ENCODE data around the gene ZSCAN10.
A peak's percentile ranks its signal among the peaks of the same experiment; 100 is the strongest.
"Not testable (repeated sequence)": the region's sequence is repeated elsewhere in the genome, so short reads cannot be mapped to it uniquely, and the experiment has no call there.

ZSCAN10 gene

DNA sequence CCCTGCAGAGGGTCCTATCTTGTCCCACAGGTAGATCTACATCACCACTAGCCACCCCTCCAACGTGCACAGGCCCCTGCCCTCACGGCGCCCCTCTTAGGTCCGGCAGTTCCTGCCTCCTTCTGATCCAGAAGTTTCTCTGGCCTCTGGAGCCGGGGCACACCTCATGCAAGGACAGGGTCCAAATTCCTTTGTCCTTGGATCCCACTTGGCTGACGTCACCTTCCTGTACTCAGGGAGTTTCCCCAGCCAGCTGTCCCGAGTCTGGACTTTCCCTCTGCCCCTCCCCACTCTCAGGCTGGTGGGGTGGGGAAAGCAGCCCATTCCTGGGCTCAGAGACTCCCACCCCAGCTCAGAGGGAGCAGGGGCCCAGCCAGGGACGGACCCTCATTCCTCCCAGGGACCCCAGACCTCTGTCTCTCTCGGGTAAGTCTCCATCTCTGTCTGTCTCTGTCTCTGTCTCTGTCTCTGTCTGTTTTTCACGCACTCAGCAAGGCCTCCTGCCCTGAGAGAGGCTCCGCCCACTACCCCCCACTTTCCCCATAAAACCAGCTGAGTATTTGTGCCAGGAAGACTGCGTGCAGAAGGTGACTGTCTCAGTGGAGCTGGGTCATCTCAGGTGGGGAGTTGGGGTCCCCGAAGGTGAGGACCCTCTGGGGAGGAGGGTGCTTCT is 33.9 kb downstream of the ZSCAN10 start, which contains the start of gene IL32:
Gene IL32 (plus strand): TSS at position 572 of the 673 bp plus-strand sequence. CDS start 172 bp downstream, outside the sequence.
- peak in 1 of 3 experiments; percentile 59 for DNase-seq (ENCODE audit: low read depth in 2 of 3, low spot score in 2 of 3)

DNA sequence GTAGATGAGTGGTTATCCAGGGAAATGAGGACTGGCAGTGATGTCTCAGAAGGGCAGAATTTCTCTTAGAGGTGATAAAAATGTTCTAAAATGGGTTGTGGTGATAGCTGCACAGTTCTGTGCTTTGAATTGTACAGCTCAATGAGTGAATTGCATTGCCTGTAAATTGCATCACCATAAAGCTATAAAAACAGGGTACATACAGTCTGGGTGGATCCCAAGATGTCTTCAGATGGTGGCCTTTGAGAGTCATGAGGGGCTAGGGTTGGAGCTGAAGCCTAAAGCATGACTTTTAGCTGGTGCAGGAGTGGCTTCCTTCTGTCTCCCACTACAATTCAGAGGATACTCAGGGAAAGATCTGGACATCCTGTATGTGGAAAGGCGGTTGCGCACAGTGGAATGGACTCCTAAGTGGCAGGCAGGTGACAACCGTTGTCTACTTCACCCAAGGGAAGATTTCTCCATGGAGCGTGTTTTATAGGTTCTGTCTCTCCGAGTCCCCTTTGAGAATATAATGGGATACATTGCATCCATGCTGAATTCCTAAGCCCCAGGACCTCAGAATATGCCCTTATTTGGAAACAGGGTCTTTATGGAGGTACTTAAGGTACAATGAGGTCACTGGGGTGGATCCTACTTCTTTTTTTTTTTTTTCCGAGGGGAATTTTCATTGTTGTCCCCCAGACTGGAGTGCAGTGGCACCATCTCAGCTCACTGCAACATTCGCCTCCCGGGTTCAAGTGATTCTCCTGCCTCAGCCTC is 35.3 kb downstream of the ZSCAN10 start:
- no peak for DNase-seq (ENCODE audit: low read depth in 2 of 3, low spot score in 2 of 3)

DNA sequence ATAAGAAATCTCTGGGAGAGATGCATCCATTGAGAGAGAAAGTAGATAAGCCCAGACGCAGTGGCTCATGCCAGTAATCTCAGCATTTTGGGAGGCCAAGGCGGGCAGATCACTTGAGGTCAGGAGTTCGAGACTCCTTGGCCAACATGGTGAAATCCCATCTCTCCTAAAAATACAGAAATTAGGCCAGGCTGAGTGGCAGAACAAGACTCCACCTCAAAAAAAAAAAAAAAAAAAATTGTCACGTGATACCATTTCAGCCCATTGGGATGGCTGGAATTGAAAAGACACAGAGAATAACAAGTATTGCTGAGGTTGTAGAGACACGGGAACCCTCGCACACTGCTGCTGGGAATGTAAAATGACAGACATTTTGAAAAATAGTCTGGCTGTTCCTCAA is 36.5 kb downstream of the ZSCAN10 start:
- no peak for DNase-seq (ENCODE audit: low read depth in 2 of 3, low spot score in 2 of 3)

DNA sequence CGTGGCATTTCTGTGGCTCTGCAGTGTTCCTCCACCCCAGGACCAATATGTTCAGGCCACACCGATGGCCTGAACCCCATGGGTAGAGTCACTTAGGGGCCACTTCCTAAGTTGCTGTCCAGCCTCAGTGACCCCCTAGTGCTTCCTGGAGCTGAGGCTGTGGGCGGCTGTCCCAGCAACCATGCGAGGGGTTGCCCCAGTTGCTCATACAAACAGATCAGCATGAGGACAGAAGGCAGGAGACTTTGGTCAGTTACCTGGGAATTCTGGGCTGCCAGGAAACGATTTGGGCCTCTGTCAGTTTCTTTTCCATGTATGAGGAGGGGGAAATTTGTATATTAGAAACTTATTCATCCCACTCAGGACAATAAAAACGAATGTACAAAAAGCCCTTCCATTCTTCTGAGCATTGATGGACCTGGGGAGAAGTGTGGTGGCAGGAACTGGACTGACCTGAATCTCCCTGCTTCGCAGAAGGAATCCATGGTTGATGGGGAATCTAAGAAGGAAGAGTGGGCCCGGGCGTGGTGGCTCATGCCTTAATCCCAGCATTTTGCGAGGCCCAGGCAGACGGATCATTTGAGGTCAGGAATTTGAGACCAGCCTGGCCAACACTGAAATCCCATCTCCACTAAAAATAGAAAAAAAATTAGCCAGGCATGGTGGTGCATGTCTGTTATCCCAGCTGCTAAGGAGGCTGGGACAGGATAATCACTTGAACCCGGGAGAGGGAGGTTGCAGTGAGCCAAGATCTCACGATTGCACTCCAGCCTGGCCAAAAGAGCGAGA is 38.6 kb downstream of the ZSCAN10 start:
- DNase-seq (ENCODE audit: low read depth in 2 of 3, low spot score in 2 of 3) = no peak

DNA sequence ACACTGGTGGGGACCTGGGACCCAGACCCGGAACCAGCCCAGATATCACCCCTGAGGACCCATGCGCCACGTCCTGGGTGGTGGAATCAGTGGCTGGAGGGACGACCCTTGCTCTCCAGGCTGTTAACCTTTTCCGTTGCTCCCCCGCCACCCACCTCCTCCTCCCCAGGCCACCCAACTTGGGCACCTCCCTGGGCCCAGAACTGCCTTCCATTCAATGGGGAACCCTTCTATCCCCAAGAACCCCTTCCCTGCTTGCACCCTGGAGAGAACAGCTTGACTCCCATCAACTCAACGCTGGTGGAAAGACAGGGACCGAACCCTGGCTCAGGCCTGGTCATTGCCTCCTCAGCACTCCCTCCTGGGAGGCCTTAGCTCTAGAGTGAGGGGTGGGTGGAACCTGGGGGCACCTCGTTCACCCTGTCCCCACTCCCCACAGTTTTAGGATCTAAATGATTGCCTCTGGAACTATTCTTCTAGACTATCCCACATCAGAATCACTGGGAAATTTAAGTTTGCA is 39.3 kb downstream of the ZSCAN10 start:
- no peak for DNase-seq (ENCODE audit: low read depth in 2 of 3, low spot score in 2 of 3)

DNA sequence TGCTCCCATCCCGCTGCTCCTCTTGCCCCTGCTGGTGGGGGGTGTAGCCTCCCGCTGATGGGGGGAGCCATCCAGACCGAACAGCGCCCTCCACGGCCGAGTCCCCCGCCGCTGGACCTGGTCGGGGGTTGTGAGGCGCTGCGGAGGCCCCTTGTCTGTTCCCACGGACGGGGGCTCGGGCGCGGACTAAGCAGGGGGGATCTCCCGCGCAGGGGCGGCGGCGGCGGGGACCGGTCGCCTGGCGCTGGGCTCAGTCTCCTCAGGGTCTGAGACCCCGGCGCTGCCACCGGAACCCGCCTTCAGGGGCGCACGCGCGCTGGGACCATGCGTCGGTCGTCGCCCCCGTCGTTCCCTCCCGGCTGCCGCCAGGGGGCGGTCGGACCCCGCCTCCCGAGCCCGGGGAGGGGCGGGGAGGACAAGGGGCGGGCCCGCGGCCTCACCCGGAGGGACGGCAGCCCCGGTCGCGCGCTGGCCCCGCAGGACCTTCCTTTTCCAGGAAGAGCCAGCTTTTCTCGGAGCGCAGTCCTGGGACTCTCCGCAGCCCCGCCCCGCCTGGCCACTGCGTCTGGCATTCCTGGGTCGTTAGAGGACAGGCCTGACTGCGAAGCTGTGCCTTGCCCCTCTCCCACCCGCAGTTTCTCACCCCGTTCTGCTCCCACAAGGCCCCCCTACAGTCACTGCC is 39.9 kb downstream of the ZSCAN10 start:
- DNase-seq (ENCODE audit: low read depth in 2 of 3, low spot score in 2 of 3) = peak; percentile 70 to 88 (median 78)

DNA sequence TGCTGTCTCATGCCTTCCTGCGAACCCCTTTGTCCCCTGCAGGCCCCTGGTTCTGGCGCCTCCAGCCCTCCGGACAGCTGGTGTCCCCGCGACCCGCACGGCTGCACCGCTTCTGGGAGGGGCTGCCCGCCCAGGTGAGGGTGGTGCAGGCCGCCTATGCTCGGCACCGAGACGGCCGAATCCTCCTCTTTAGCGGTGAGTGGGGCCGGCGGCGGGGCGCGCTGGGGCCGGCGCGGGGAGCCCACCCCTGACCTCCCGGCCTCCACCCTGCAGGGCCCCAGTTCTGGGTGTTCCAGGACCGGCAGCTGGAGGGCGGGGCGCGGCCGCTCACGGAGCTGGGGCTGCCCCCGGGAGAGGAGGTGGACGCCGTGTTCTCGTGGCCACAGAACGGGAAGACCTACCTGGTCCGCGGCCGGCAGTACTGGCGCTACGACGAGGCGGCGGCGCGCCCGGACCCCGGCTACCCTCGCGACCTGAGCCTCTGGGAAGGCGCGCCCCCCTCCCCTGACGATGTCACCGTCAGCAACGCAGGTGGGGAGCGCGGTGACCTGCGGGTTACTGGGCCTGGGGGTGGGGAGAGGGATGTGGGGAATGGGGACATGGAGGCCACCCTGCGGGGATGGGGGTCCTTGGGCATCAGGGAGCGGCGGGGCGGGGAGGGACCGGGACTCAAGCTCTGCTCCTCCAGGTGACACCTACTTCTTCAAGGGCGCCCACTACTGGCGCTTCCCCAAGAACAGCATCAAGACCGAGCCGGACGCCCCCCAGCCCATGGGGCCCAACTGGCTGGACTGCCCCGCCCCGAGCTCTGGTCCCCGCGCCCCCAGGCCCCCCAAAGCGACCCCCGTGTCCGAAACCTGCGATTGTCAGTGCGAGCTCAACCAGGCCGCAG is 40.7 kb downstream of the ZSCAN10 start:
- DNase-seq (ENCODE audit: low read depth in 2 of 3, low spot score in 2 of 3) = no peak

DNA sequence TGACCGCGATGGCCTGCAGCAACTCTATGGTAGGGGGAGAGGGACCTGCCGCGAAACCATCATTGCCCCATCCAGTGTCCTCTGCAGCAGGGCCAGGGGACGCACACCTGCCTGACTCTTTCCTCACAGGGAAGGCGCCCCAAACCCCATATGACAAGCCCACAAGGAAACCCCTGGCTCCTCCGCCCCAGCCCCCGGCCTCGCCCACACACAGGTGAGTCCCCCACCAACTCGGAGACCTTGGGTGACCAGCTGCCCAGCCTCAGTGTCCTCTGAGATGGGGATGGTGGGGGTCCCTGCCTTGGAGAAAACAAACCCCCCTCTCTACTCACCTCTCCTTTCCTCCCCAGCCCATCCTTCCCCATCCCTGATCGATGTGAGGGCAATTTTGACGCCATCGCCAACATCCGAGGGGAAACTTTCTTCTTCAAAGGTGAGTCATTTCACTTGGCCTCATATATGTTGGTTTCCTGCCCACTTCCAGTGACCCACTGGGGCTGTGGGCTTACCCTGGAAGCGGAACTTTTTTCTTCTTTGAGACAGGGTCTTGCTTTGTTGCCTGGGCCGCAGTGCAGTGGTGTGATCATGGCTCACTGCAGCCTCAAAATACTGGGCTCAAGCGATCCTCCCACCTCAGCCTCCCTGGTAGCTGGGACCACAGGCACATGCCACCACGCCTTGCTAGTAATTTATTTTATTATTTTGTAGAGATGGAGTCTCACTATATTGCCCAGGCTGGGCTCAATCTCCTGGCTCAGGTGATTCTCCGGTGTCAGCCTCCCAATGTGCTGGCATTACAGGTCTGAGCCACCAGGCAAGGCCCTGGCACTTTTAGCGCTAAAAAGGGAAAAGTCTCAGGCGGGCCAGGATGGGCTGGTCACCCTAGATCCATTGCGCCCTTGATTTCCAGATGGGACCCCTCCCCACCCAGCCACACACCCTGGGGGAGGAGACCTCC is 41.6 kb downstream of the ZSCAN10 start:
- DNase-seq (ENCODE audit: low read depth in 2 of 3, low spot score in 2 of 3) = no peak

DNA sequence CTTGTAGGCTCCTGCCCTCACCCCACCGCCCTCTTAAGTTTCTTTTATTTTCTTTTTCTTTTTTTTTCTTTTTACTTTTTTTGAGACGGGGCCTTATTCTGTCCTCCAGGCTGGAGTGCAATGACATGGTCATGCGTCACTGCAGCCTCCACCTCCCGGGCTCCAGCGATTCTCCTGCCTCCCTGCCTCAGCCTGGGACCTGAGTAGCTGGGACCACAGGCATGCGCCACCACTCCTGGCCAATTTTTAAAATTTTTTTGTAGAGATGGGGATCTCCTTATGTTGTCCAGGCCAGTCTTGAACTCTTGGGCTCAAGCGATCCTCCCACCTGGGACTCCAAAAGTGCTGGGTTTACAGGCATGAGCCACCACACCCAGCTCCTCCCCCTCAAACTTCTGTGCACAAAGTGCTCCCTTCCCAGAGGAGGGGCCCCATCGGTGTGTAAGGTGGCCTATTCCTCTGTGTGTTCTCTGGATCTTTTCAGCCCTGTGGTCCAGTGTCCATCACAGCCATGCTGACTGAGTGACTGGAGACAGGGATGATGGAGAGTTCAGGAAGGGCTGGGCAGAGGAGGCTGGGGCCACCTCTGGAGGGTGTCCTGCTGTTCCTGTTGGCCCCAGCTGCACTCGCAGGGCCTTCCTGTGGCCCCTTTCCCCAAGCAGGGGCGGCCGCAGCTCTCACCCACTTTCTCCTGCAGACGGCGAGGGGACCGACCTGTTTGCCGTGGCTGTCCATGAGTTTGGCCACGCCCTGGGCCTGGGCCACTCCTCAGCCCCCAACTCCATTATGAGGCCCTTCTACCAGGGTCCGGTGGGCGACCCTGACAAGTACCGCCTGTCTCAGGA is 42.5 kb downstream of the ZSCAN10 start:
- DNase-seq (ENCODE audit: low read depth in 2 of 3, low spot score in 2 of 3) = no peak

DNA sequence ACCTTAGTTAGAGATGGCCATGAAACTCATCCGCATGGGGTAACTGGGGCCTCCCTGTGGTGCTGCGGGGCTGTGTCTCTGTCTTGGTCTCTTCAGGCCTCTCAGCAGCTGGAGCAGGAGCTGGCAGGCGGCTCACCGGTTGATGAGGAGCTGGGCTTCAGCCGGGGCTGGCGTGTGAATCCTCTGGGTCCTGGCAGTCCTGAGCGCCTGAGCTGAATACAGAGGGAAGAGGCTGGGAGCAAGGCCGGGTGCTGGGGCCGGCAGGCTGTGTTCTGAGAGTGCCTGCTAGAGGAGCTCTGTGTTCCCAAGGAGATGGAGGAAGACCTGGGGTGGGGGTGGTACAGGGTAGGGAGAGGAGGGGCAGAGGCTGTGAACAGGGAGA is 43.4 kb downstream of the ZSCAN10 start:
- not testable (repeated sequence) for DNase-seq (ENCODE audit: low read depth in 2 of 3, low spot score in 2 of 3)

DNA sequence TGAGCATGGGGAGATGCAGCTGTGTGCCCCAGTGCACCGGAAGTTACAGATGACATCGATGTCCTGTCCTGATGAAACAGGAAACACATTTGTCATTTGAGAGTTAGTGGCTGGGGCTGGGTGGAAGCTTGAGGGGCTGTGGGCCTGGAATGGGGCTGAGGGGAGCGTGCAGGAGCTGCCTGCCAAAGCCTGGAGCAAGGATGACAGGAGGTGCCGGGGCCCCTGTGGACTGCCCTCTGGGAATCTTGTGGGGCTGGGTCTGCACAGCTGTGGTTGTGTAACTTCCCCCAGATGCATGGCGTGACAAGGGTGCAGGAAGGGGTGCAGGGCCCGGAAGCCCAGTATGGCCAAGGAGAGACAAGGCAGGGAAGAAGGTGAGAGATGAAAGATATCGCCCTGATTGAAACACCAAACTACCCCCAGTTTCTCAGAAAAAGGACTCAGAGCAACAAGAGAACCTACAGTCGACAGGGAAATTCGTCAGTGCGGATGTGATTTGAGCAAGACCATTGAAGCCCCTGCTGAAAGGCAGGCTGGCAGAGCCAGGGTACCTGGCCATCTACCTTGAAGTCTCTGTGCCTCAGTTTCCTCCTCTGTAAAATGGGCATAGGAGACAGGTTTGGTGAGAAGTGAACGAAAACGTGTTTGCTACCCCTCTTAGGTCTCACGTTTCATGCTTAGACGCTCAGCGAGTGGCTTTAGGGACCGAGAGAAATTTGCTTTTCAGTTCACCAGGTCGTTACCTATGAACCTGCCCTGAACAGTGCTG is 43.9 kb downstream of the ZSCAN10 start:
- no peak for DNase-seq (ENCODE audit: low read depth in 2 of 3, low spot score in 2 of 3)

DNA sequence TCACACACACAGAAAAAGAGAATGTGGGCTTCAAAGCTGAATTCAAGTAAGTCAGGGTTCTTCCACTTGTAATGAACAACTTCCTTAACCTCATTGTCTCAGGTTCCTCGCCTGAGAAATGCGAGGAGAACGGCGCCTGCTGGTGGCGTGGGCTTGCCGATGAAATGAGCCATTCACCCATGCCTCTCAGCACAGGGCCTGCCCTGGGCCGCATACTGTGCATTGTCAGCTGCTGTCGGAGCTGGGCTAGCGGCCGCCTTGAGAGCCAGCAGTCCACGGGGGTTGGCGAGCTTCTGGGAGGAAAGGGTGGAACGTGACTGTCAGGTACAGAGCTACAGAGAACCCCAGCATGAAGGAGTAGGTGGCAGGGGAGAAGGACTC is 45.8 kb downstream of the ZSCAN10 start:
- not testable (repeated sequence) for DNase-seq (ENCODE audit: low read depth in 2 of 3, low spot score in 2 of 3)

DNA sequence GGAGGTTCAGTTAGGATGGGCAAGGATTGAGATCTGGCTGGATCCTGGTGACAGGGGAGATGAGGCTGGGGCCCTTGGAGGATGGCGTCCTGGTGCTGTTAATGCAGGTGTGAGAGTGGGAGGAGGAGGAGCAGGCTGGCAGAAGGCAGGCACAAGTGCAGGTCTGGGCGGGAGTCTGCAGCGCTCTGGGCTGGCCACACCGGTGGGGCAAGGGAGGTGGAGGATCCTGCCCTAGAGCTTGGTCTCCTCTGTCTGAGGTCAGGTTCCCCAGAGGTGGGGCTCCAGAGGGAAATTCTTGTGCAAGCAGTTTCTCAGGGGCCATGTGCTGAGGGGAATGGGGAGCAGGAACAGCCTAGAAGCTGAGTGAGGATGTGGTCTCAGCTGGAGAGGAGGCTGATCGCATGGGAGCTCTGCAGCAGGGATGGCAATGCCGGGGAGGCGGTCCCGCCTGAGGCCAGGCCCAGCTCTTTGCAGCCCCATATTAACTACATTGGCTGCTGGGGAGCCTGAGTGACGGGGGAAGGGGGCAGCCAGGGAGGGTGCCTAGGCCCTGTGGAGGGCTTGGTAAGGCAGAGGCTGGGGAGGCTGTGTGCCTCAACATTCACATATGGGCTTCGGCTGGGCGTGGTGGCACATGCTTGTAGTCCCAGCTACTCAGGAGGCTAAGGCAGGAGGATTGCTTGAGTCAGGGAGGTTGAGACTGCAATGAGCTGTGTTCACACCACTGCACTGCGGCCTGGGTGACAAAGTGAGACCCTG is 46.3 kb downstream of the ZSCAN10 start:
- not testable (repeated sequence) for DNase-seq (ENCODE audit: low read depth in 2 of 3, low spot score in 2 of 3)

DNA sequence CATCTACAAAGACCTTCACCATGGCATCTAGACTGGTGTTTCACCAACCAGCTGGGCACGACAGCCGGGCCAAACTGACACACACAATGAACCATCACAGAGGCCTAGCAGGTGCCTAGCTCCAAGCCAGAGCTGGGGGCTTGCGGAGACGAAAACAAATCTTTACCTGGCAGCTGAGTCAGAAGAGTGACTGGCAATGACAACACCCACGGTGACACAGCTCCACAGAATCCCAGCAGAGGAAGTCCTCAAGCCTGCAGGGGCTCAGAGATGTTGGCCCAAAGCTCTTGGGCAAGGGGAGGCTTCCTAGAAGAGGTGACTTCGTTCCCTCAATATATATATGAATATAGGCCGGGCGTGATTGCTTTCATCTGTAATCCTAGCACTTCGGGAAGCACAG is 47.6 kb downstream of the ZSCAN10 start:
- no peak for DNase-seq (ENCODE audit: low read depth in 2 of 3, low spot score in 2 of 3)

DNA sequence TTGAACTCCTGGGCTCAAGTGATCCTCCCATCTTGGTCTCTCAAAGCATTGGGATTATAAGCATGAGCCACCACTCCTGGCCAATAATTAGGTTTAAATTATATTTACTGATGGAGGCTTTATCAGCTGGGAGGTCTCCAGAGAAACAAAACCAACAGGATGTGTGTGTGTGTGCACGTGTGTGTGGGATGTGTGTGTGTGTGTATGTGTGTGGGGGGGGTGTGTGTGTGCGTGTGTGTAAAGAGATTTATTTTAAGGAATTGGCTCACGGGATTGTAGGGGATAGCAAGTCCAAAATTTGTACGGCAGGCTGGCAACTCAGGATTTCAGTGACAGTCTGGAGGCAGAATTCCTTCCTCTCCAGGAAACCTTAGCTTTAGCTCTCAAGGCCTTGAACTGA is 48.1 kb downstream of the ZSCAN10 start:
- no peak for DNase-seq (ENCODE audit: low read depth in 2 of 3, low spot score in 2 of 3)

DNA sequence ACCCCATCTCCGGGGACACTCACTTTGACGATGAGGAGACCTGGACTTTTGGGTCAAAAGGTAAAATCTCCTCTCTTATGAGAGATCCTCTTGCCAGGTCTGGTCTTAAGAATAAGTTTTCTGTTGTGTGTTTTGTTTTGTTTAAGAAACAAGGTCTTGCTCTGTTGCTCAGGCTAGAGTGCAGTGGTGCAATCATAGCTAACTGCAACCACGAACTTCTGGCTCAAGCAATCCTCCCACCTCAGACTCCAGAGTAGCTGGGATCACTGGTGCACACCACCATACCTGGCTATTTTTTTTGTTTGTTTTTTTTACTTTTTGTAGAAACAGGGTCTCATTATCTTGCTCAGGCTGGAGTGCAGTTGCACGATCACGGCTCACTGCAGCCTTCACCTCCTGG is 48.6 kb downstream of the ZSCAN10 start:
- no peak for DNase-seq (ENCODE audit: low read depth in 2 of 3, low spot score in 2 of 3)
